K562 (cell line): ENCODE results near the gene SYNGR1.

ENCODE experiments used
- BRD4 ChIP-seq: fragments of 200-600 bp; sonication (generic); IDR thresholded peaks from 2 replicates; pipeline ENCODE4 v1.6.1; 2017; ENCODE audit warnings: inconsistent platforms
- CEBPB ChIP-seq: fragments of 450-650 bp; IDR thresholded peaks from 2 replicates; pipeline ENCODE4 v1.6.1; 2016; ENCODE audit warnings: missing genetic modification characterization, missing compliant biosample characterization
- CTCF ChIP-seq, 3 experiments: IDR thresholded peaks in 2 of 3; conservative IDR thresholded peaks in 1 of 3; 2 replicates each; pipeline ENCODE4 v1.5.1; 2011 to 2012; ENCODE audit warnings: low read length in 3 of 3, mild to moderate bottlenecking in 3 of 3, control low read depth in 2 of 3, improper control_type of control experiment in 1 of 3, inconsistent platforms in 1 of 3, low read depth in 1 of 3, mixed read lengths in 1 of 3, moderate library complexity in 1 of 3; ENCODE audit not compliant: insufficient read depth in 2 of 3
- NRF1 ChIP-seq, 2 experiments: fragments of 450-650 bp; IDR thresholded peaks in 1 of 2; conservative IDR thresholded peaks in 1 of 2; 2 replicates each; pipeline ENCODE4 v1.6.1; 2014; ENCODE audit warnings: mild to moderate bottlenecking in 2 of 2
- PBX2 ChIP-seq, 2 experiments: IDR thresholded peaks in 1 of 2; conservative IDR thresholded peaks in 1 of 2; 2 replicates each; pipeline ENCODE4 v1.6.1; 2016; ENCODE audit warnings: low read depth in 2 of 2, mild to moderate bottlenecking in 1 of 2, missing compliant biosample characterization in 1 of 2, missing genetic modification characterization in 1 of 2, moderate library complexity in 1 of 2
- RFX7 ChIP-seq: fragments of 250-450 bp; sonication (Bioruptor Pico); IDR thresholded peaks from 2 replicates; pipeline ENCODE4 v1.5.1; 2021; ENCODE audit warnings: mild to moderate bottlenecking
- TRIM24 ChIP-seq, 2 experiments: fragments of 450-650 bp; IDR thresholded peaks; 2 replicates each; pipeline ENCODE4 v1.6.1; 2016
- ZNF696 ChIP-seq: fragments of 250-450 bp; sonication (Bioruptor Pico); conservative IDR thresholded peaks from 2 replicates; pipeline ENCODE4 v1.4.0; 2020; ENCODE audit warnings: mild to moderate bottlenecking, moderate library complexity

- TF ChIP-seq RFX7 (no peak), NRF1 (conservative IDR thresholded peaks at IDR 0.05 in 1 of 2, IDR thresholded peaks at IDR 0.05 in 1 of 2) (no peak), PBX2 (CRISPR knock-in tag; IDR thresholded peaks at IDR 0.05; ENCODE audit: low read depth) (no peak), PBX2 (tag; conservative IDR thresholded peaks at IDR 0.05; ENCODE audit: low read depth) (no peak), CTCF (IDR thresholded peaks at IDR 0.05 in 2 of 3, conservative IDR thresholded peaks at IDR 0.05 in 1 of 3; ENCODE audit: insufficient read depth in 2 of 3, low read depth in 1 of 3, low read length in 3 of 3) (no peak; a peak in 1 of 6 replicates), ZNF696 (CRISPR knock-in tag) (no peak), BRD4 (no peak), TRIM24 (IDR thresholded peaks at IDR 0.05) (no peak), CEBPB (tag) (no peak)
Measured at GRCh38 chr22:39300186-39300830, 49.5 kb upstream of the SYNGR1 start.
